Progenitor cell of endocrine pancreas (in vitro differentiated cells): ENCODE results near the gene KCNQ1OT1. TPM values are rescaled to one million over a fixed set of nuclear protein-coding genes. Genes with fewer than 3 reads are reported as not detected.

ENCODE experiments used
- DNase-seq: peaks from one replicate; pipeline ENCODE4 v3.0.0; 2021; ENCODE audit warnings: low spot score; ENCODE audit not compliant: unreplicated experiment
- H3K27ac Mint-ChIP-seq: 2 replicates; pipeline ENCODE4 v1.8.0; 2021; ENCODE audit warnings: mild to moderate bottlenecking, moderate library complexity, mixed read lengths
- H3K27me3 Mint-ChIP-seq: 2 replicates; pipeline ENCODE4 v1.8.0; 2021; ENCODE audit warnings: mixed read lengths
- H3K36me3 Mint-ChIP-seq: 2 replicates; pipeline ENCODE4 v1.8.0; 2022; ENCODE audit warnings: mixed read lengths; ENCODE audit not compliant: insufficient read depth
- H3K4me1 Mint-ChIP-seq: 2 replicates; pipeline ENCODE4 v1.8.0; 2021; ENCODE audit warnings: low read depth, mixed read lengths
- H3K4me3 Mint-ChIP-seq: 2 replicates; pipeline ENCODE4 v1.8.0; 2021; ENCODE audit warnings: low read depth, mild to moderate bottlenecking, moderate library complexity, mixed read lengths
- H3K9me3 Mint-ChIP-seq: 2 replicates; pipeline ENCODE4 v1.8.0; 2021; ENCODE audit warnings: low read depth, mixed read lengths
- total RNA-seq: library from RNA; stranded (reverse); gene quantifications from 2 replicates; pipeline ENCODE4 v1.2.1, GENCODE V29; 2021
- TF ChIP-seq, protein P1 (sequence below): fragments of 200-600 bp; sonication (generic); IDR thresholded peaks from one replicate; pipeline ENCODE4 v1.5.0; 2021; ENCODE audit warnings: antibody characterized with exemption, mild to moderate bottlenecking; ENCODE audit not compliant: unreplicated experiment

KCNQ1OT1 gene
- total RNA-seq, 1 donor from 2014 or later: 18.0 TPM

GRCh38 chr11:2558861-2559526, 140.8 kb downstream of the KCNQ1OT1 start:
- Mint-ChIP-seq H3K4me3 (no peak overlapping the region), H3K4me1 (peaks cover 10% of the 10 kb centered on the region), H3K9me3 (peaks cover 5% of the 10 kb centered on the region), H3K27me3 (peaks cover 31% of the 10 kb centered on the region), H3K27ac (no peak overlapping the region), H3K36me3 (peaks cover 2% of the 10 kb centered on the region)
- TF ChIP-seq, protein P1, sequence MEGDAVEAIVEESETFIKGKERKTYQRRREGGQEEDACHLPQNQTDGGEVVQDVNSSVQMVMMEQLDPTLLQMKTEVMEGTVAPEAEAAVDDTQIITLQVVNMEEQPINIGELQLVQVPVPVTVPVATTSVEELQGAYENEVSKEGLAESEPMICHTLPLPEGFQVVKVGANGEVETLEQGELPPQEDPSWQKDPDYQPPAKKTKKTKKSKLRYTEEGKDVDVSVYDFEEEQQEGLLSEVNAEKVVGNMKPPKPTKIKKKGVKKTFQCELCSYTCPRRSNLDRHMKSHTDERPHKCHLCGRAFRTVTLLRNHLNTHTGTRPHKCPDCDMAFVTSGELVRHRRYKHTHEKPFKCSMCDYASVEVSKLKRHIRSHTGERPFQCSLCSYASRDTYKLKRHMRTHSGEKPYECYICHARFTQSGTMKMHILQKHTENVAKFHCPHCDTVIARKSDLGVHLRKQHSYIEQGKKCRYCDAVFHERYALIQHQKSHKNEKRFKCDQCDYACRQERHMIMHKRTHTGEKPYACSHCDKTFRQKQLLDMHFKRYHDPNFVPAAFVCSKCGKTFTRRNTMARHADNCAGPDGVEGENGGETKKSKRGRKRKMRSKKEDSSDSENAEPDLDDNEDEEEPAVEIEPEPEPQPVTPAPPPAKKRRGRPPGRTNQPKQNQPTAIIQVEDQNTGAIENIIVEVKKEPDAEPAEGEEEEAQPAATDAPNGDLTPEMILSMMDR: no peak
- DNase-seq: no peak

DNA sequence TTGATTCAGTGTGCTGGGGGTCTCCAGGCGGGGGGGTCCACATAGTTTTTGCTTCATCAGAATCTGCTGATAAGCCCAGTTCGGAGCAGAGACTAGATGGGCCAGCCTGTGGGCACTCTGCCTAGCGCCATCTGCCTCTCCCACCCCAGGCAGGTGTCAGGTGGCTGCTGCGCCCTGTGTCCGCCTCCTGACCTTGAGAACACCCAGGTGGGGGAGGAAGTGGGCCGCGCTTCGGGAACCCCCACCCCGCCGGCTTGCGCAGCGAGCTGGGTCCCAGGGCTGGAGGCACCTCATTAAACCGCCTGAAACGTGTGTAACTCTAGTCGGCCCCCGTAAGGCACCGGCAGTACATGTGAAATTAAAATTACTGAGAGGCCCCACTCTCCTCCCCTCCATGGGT, 141.4 kb downstream of the KCNQ1OT1 start:
- DNase-seq: no peak
- no peak overlapping the region for H3K4me3 Mint-ChIP-seq
- no peak overlapping the region for H3K27ac Mint-ChIP-seq
- peaks cover 9% of the 10 kb centered on the region for H3K4me1 Mint-ChIP-seq
- peaks cover 2% of the 10 kb centered on the region for H3K36me3 Mint-ChIP-seq
- TF ChIP-seq, protein P1: no peak
- peaks cover 27% of the 10 kb centered on the region for H3K27me3 Mint-ChIP-seq
- H3K9me3 Mint-ChIP-seq: peaks cover 5% of the 10 kb centered on the region

Other genes with a start within 250 kb of the KCNQ1OT1 start
- 247 and 268 TPM in 2 replicates for gene CDKN1C, start 185.8 kb upstream of the KCNQ1OT1 start, total RNA-seq
- 1.2 and 1.9 TPM in 2 replicates for gene PHLDA2, start 229.4 kb upstream of the KCNQ1OT1 start, total RNA-seq